HAP-1 (cell line): Measurements from ENCODE around the gene DPP4.
"Not testable (repeated sequence)": the region's sequence is repeated elsewhere in the genome, so short reads cannot be mapped to it uniquely, and the experiment has no call there.

Experiments used
- DNase-seq, 2 experiments: peaks; one replicate each; pipeline ENCODE4 v3.0.0-alpha.2; 2016 to 2020; ENCODE audit warnings: low spot score in 2 of 2
- H3K27me3 ChIP-seq: fragments of 250-450 bp; sonication (Bioruptor Pico); 2 replicates; pipeline ENCODE4 v1.5.1; 2020; ENCODE audit warnings: low read depth, mild to moderate bottlenecking, moderate library complexity
- H3K36me3 ChIP-seq: fragments of 250-450 bp; sonication (Bioruptor Pico); replicated peaks from 2 replicates; pipeline ENCODE4 v1.5.1; 2020; ENCODE audit warnings: mild to moderate bottlenecking
- H3K4me1 ChIP-seq: fragments of 250-450 bp; sonication (Bioruptor Pico); 2 replicates; pipeline ENCODE4 v1.5.1; 2020; ENCODE audit warnings: mild to moderate bottlenecking
- H3K4me3 ChIP-seq: fragments of 250-450 bp; sonication (Bioruptor Pico); 2 replicates; pipeline ENCODE4 v1.5.1; 2020; ENCODE audit warnings: mild to moderate bottlenecking, moderate library complexity
- H3K9me3 ChIP-seq: fragments of 250-450 bp; sonication (Bioruptor Pico); 2 replicates; pipeline ENCODE4 v1.5.1; 2020; ENCODE audit warnings: mild to moderate bottlenecking, moderate library complexity
- in situ Hi-C: fragments of 300-500 bp; cut with MboI; formaldehyde crosslinking; loops from 3 replicates; pipeline ENCODE4 v1.14.3; 2020; ENCODE audit warnings: low sequenced_read_pairs, inconsistent platforms, mixed read lengths

The DPP4 gene

GRCh38 chr2:161979490-161979889 lies 94.5 kb downstream of the DPP4 start:
- Histone ChIP-seq H3K27me3 (no peaks in the 10 kb centered on the region), H3K4me3 (no peak overlapping the region), H3K9me3 (no peaks in the 10 kb centered on the region), H3K36me3 (no peaks in the 10 kb centered on the region), H3K4me1 (peaks cover 3% of the 10 kb centered on the region)
- in situ Hi-C loops: no loop called here
- no peak for DNase-seq

- H3K4me1 ChIP-seq, H3K9me3 ChIP-seq, in situ Hi-C loops, H3K27me3 ChIP-seq, DNase-seq, H3K36me3 ChIP-seq, H3K4me3 ChIP-seq: not testable (repeated sequence)
These were observed 96.1 kb downstream of the DPP4 start for GRCh38 chr2:161977926-161978325.

GRCh38 chr2:161976917-161977316 lies 97.1 kb downstream of the DPP4 start:
- Histone ChIP-seq H3K9me3 (no peaks in the 10 kb centered on the region), H3K4me1 (peaks cover 3% of the 10 kb centered on the region), H3K4me3 (no peak overlapping the region), H3K27me3 (no peaks in the 10 kb centered on the region), H3K36me3 (no peaks in the 10 kb centered on the region)
- DNase-seq: no peak
- in situ Hi-C loops: no loop called here

GRCh38 chr2:161976295-161976694 lies 97.7 kb downstream of the DPP4 start:
- no peaks in the 10 kb centered on the region for H3K36me3 ChIP-seq
- in situ Hi-C loops: no loop called here
- no peaks in the 10 kb centered on the region for H3K27me3 ChIP-seq
- no peaks in the 10 kb centered on the region for H3K9me3 ChIP-seq
- H3K4me1 ChIP-seq: peaks cover 3% of the 10 kb centered on the region
- no peak overlapping the region for H3K4me3 ChIP-seq
- DNase-seq: no peak

GRCh38 chr2:161975813-161976160 lies 98.2 kb downstream of the DPP4 start:
- Histone ChIP-seq H3K4me3 (no peak overlapping the region), H3K9me3 (no peaks in the 10 kb centered on the region), H3K4me1 (peaks cover 3% of the 10 kb centered on the region), H3K36me3 (no peaks in the 10 kb centered on the region), H3K27me3 (no peaks in the 10 kb centered on the region)
- DNase-seq: no peak
- in situ Hi-C loops: no loop called here

GRCh38 chr2:161975062-161975812 lies 98.8 kb downstream of the DPP4 start:
- Histone ChIP-seq H3K36me3 (no peaks in the 10 kb centered on the region), H3K27me3 (no peaks in the 10 kb centered on the region), H3K9me3 (no peaks in the 10 kb centered on the region), H3K4me1 (peaks cover 3% of the 10 kb centered on the region), H3K4me3 (no peak overlapping the region)
- no peak for DNase-seq
- in situ Hi-C loops: no loop called here

GRCh38 chr2:161974461-161974860 lies 99.6 kb downstream of the DPP4 start:
- Histone ChIP-seq H3K4me3 (no peak overlapping the region), H3K36me3 (no peaks in the 10 kb centered on the region), H3K9me3 (no peaks in the 10 kb centered on the region), H3K4me1 (peaks cover 3% of the 10 kb centered on the region), H3K27me3 (no peaks in the 10 kb centered on the region)
- no peak for DNase-seq
- in situ Hi-C loops: no loop called here

GRCh38 chr2:161972866-161973265 lies 101.1 kb downstream of the DPP4 start:
- peaks cover 3% of the 10 kb centered on the region for H3K4me1 ChIP-seq
- no peaks in the 10 kb centered on the region for H3K27me3 ChIP-seq
- in situ Hi-C loops: no loop called here
- no peak for DNase-seq
- no peak overlapping the region for H3K4me3 ChIP-seq
- H3K36me3 ChIP-seq: no peaks in the 10 kb centered on the region
- H3K9me3 ChIP-seq: no peaks in the 10 kb centered on the region

GRCh38 chr2:161972232-161972631 lies 101.8 kb downstream of the DPP4 start:
- DNase-seq: no peak
- no peaks in the 10 kb centered on the region for H3K27me3 ChIP-seq
- peaks cover under 1% of the 10 kb centered on the region; the same call in 1 of the 2 replicates for H3K4me1 ChIP-seq
- in situ Hi-C loops: no loop called here
- no peak overlapping the region for H3K4me3 ChIP-seq
- no peaks in the 10 kb centered on the region for H3K9me3 ChIP-seq
- H3K36me3 ChIP-seq: no peaks in the 10 kb centered on the region

GRCh38 chr2:161971551-161971950 lies 102.5 kb downstream of the DPP4 start:
- no peak for DNase-seq
- Histone ChIP-seq H3K27me3 (no peaks in the 10 kb centered on the region), H3K4me3 (no peak overlapping the region), H3K9me3 (no peaks in the 10 kb centered on the region), H3K36me3 (no peaks in the 10 kb centered on the region), H3K4me1 (no peaks in the 10 kb centered on the region)
- in situ Hi-C loops: no loop called here

- Histone ChIP-seq H3K27me3 (no peaks in the 10 kb centered on the region), H3K4me3 (no peak overlapping the region), H3K4me1 (no peaks in the 10 kb centered on the region), H3K36me3 (no peaks in the 10 kb centered on the region), H3K9me3 (no peaks in the 10 kb centered on the region)
- in situ Hi-C loops: no loop called here
- DNase-seq: no peak
These were observed 104.9 kb downstream of the DPP4 start for GRCh38 chr2:161969159-161969558.

- Histone ChIP-seq H3K9me3 (no peaks in the 10 kb centered on the region), H3K4me1 (no peaks in the 10 kb centered on the region), H3K27me3 (no peaks in the 10 kb centered on the region), H3K4me3 (no peak overlapping the region), H3K36me3 (no peaks in the 10 kb centered on the region)
- DNase-seq: no peak
- in situ Hi-C loops: no loop called here
These were observed 108.0 kb downstream of the DPP4 start for GRCh38 chr2:161965994-161966393.

GRCh38 chr2:161964160-161964559 lies 109.9 kb downstream of the DPP4 start:
- H3K4me1 ChIP-seq: no peaks in the 10 kb centered on the region
- no peak overlapping the region for H3K4me3 ChIP-seq
- no peaks in the 10 kb centered on the region for H3K27me3 ChIP-seq
- no peaks in the 10 kb centered on the region for H3K36me3 ChIP-seq
- no peak for DNase-seq
- no peaks in the 10 kb centered on the region for H3K9me3 ChIP-seq
- in situ Hi-C loops: no loop called here

GRCh38 chr2:161962160-161962559 lies 111.9 kb downstream of the DPP4 start:
- Histone ChIP-seq H3K4me3 (no peak overlapping the region), H3K36me3 (no peaks in the 10 kb centered on the region), H3K9me3 (no peaks in the 10 kb centered on the region), H3K4me1 (no peaks in the 10 kb centered on the region), H3K27me3 (no peaks in the 10 kb centered on the region)
- in situ Hi-C loops: no loop called here
- no peak for DNase-seq

GRCh38 chr2:161961061-161961460 lies 113.0 kb downstream of the DPP4 start:
- DNase-seq: no peak
- no peaks in the 10 kb centered on the region for H3K36me3 ChIP-seq

More at GRCh38 chr2:161961061-161961460, 113.0 kb downstream of the DPP4 start:
- Histone ChIP-seq H3K9me3 (no peaks in the 10 kb centered on the region), H3K4me3 (no peak overlapping the region), H3K27me3 (no peaks in the 10 kb centered on the region), H3K4me1 (no peaks in the 10 kb centered on the region)
- in situ Hi-C loops: no loop called here
